Measurements from ENCODE around the gene FOXL2.
A peak's percentile ranks its signal among the peaks of the same experiment; 100 is the strongest.
"Not testable (repeated sequence)": the region's sequence is repeated elsewhere in the genome, so short reads cannot be mapped to it uniquely, and the experiment has no call there.

The FOXL2 gene

DNA sequence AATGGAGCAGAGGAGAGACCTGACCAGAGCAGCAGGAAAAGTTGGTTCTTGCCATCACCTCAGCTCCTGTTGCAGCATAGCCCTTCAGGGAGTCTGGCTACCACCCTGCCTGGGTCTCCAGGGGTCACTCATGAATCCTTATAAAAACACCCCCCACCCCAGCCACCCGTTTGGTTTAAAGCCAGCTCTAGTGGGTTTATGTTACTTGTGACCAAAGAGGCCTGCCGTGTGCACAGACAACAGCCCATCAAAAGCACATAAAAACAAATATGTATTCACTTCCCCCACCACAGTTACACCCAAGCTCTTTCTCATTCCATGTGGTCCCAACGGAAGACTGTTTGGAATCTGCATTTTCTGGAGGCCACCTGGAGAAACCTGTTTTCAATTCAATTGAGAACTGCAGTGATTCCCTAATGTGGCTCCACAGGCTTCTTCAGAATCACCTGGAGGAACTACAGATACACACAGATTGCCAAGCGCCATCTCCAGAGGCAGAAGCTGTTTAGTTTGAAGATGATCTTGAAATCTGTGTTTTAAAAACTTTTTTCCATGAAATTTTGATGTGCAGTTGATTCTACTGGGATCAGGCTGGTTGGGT, 13.8 kb downstream of the FOXL2 start:
- no peak for DNase-seq (ENCODE audit: low read depth)

DNA sequence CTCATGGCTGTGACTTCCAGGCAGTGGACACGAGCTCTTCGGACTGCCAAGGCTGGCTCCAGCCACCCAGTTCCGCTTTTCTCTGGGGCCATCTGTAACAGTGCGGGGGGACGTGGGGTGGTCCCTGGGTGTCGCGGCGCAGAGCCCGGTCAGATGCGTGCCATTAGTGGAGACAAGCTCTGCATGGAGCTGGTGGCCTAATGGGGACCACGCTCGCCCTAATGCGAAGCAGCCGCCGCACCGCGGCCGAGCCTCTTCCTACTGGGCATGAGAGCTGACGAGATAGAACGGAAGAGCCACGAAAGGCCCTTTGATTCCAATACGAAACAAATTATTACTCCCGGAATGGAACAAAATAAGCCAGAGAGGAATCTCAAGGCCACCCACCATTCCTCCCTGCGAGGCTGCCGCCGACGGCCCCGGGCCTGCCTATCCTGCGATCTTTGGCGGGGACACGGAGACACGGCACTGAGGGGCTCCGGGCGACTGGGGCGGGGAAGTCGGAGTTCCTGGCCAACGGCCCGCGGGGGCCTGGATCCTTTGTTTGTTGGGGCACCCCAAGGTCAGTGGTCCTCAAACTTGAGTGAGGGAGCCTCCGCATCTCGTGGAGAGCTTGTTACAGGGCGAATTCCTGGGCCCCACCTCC, 18.1 kb downstream of the FOXL2 start:
- no peak for DNase-seq (ENCODE audit: low read depth)

DNA sequence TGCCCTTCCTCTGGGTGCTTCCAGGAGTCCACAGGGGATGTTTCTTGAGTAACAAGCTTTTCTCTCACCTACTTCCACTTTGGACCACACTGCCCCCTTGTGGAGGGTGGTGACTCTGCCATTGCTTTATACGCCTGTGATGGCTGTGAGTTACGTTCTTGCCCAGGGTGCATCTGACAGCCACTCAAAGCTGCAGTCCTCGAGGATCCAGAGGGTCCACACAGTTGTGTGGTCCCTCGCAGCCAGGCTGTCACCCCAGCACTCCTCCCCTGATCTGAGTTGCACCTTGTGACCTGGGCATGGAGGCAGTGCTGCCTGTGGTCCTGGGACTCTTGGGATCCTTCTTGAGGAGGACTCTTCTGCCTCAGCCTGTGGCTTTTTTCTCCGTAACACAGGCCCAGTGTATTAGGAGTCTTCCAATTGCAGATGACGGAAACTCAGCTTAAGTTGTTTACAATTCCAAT, 23.4 kb downstream of the FOXL2 start:
- no peak for DNase-seq (ENCODE audit: low read depth)

DNA sequence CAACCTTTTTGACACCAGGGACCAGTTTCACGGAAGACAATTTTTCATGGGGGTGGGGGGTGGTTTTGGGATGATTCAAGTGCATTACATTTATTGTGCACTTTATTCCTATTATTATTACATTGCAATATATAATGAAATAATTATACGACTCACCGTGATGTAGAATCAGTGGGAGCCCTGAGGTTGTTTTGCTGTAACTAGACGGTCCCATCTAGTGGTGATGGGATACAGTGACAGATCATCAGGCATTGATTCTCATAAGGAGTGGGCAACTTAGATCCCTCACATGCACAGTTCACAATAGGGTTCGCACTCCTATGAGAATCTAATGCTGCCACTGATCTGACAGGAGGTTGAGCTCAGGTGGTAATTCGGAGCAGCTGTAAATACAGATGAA, 24.5 kb downstream of the FOXL2 start:
- not testable (repeated sequence) for DNase-seq (ENCODE audit: low read depth)

DNA sequence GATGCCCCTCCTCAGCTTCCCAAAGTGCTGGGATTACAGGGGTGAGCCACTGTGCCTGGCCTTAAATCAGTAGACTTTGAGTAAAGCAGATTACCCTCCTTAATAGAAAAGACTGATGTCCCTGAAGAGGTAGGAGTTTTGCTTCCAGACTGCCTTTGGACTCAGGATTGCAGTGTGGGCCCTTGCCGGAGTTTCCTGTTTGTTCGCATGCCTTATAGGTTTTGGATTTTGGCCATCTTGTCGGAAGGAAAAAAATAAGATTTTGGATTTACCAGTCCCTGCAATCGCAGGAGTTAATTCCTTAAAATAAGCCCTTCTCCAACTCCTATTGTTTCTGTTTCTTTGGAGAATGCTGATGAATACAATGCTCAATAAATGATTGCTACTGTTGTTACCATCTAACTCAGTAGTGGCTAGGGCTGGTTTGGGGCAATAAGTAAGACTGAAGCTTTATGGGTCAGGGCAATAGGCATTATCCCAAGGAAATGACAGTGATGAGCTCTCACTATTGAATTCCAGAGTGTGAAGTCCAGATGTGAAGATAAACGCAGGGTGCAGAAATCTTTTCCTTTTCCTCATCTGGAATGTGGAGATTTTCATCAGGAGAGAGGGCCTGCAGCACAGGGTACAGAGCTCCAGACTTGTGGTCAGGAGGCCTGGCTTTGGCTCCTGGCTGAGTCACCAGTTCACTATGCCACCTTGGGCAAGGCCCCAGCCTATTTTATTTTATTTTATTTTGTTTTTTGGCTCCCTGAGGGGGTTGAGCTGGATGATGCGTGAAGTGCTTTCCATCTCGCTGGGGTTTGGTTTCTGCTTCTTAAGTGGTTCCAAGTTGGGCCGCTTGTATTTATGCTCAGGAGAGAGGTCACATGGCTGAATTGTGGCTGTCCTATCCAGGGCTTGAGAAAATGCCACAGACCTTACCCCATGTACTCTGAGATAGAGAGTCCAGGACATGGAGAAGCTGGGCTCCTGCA, 25.3 kb downstream of the FOXL2 start:
- DNase-seq (ENCODE audit: low read depth) = no peak

DNA sequence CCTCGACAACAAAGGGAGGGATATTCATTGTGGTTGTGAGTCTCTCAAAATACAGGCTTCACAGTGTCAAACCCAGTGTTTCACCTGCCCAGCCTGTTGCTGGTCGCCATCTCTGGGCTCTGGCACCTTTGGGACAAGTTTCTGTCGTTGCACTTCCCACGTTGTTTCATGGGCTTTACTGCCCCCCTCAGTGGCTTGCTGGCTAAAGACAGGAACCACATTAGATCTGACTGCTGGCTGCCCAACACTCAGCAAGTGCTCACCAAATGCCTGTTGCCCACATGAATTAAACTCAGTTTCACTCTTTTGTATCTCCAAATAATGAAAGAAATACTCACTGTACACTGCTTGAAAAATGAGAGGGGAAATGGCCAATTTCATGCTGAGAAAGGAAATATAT, 27.6 kb downstream of the FOXL2 start:
- no peak for DNase-seq (ENCODE audit: low read depth)

DNA sequence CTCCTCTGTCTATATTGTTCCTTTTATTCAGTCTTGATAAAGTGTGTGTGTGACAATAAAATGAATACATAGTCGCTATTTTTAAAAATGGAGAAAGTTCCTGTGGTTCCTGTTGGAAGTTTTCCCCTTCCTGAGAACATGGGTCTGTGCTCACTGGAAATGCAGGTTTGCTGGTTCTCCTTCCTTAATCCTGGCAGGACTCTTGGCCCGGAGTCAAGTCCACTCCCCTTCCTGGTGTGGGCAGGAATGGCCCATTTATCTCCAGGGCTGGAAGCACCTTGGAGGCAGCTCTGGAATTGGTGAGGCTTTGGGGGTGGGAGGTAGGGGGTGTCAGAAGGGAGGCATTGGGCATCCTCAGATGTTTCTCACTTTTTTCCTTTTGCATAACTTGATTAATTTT, 30.1 kb downstream of the FOXL2 start:
- no peak for DNase-seq (ENCODE audit: low read depth)

DNA sequence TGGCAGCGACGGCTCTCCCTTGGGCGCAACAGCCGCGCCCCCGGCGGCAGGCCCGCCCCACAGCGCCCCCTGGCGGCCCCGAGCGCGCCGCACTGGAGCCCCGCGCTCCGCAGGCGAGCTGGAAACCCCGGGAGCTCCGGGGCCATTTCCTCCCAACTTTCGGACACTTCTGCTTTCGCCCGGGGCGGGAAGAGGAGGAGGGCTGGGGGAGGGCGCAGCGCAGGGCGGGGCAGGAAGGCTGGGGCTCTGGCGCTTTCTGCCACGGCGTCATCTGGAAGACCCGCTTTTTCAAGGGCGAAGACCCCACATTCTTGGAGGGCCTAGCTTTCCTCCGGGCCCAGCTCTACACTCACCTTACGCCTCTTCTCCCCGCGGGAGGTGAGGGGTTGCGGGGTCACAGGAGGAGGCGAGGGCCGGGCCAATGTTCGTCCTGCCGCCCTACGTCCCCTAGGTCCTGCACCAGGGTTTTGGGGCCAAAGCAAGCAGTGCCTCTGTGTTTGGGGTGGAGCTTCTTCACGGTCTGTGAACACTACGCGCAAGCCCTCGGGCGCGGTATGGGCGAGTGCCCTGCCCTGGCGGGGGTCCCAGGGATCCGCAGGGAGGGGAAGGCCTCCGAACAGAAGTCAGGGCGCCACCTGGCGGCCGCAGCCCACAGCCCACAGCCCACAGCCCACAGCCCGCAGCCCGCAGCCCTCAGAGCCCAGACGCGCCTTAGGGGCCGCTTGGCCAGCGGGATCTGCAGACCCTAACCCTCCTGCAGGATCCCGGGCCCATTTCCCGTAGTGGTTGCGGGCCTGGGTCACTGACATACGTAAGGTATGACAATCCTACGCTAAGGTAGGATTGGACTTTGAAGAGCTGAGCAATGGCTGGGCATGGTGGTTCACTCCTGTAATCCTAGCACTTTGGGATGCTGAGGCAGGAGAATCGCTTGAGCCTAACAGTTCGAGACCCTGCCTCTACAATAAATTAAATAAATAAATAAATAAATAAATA, 31.1 kb downstream of the FOXL2 start:
- DNase-seq (ENCODE audit: low read depth) = peak; percentile 87

DNA sequence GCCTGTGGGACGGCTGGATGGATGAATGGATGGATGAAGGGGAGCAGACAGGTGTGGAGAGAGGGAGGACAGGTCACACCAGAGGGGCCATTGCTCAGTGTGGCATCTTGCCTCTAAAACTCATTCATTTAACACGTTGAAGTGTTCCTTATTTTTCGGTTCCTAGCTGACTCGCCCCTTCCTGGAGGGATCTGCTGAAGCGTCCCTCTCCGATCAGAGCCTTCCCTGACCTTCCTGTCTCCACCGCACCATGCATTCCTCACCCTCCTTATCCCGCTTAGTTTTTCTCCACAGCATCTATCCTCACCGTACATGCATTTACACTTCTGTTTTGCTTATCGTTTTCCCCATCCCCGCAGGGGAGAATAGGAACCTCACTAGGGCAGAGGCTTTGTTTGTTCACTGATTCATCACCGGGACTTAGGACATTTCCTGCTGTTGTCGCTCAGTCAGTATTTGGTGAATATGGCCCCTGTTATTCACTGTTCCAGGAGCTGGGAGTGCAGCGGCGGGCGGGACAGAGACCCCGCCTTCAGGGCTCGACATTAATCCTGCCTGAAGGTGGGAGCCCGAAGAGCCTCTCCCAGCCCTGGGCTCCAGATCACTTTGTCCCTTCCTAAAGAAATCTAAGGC, 32.0 kb downstream of the FOXL2 start:
- DNase-seq (ENCODE audit: low read depth) = peak; percentile 85

DNA sequence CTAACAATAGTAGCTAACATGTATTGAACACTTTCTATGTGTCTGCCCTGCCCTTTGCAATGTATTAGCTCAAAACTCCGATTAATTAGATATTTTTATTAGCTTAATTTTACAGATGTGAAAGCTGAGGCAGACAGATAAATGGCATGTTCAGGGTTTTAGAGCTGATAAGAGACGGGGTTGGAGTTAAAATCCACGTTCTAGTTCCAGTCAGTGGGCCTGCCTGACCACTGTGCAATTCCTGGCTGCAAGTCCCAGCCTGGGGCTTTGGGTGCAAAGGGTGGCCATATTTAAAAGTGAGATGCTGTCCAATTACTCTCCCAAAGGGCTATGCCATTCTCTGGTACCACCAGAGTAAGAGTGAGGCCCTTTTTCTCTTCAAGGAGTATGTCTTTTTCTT, 33.2 kb downstream of the FOXL2 start:
- DNase-seq (ENCODE audit: low read depth) = no peak

DNA sequence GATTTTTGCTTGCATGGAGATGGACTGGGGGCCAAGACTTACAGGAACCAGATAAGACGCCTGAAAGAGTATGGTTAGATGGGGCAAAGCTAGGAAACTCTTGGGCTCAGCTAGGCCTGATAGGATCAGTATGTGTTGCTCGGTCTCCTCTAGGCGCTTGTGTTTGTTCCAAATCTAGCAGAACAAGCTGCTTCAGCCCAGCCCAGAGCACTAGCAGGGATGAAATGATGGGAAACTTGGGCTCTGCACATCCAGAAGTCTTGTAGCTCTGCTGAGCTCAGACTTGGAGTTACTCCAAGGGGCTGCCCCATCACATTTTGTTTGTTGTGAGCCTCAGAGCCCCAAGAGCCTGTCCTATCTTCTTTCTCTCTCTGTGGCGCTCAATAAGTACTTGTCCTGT, 34.7 kb downstream of the FOXL2 start:
- peak; percentile 42 for DNase-seq (ENCODE audit: low read depth)

DNA sequence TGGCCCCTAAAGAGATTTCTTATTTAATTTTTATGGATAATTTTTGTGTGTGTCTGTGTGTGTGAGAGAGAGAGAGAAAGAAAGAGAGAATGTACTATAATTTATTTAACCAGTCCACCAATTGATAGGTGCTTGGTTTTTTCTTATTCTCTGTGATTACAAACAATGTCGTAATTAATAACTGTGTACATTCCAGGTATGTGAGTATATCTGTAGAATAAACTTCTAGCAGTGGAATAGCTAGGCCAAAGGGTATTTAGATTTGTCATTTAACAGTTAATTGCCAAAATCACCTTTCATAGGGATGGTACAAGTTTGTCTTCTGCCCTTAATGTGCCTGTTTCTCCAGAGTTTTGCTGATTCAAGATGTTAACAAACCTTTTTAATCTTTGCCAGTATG, 35.3 kb downstream of the FOXL2 start:
- DNase-seq (ENCODE audit: low read depth) = no peak

DNA sequence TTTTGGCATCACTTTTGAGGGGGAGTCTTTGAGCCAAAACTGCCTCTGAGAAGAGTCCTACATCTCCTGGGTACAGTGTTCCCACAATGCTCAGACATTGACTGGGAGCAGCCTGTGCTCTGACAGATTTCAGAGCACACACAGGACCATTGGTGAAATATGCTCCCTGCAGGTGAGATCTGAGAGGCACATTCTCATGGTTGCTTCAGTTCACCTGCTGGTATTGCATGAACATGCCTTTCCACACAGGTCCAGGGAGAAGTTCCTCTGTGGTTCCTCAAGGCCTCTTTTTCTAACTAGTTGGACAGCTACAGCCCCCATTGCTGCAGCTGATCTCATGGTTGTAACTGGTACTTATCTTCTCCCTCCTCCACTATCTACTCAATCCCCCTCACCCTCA, 37.0 kb downstream of the FOXL2 start:
- DNase-seq (ENCODE audit: low read depth) = no peak

DNA sequence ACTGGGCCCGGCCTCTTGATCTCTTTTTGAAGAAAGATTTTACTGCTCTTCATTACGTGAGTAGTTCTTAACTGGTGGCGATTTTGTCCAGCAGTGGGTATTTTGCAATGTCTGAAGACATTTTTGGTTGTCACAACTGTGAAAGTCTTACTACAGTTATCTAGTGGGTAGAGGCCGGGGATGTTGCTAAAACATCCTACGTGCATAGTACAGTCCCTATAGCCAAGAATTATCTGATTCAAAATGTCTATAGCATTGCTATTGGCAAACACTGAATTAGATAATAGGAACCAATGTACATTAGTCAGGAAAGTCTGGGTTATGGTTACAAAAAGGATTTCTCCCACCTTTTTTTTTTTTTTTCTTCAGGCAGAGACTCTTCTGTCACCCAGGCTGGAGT, 38.1 kb downstream of the FOXL2 start:
- DNase-seq (ENCODE audit: low read depth) = no peak

DNA sequence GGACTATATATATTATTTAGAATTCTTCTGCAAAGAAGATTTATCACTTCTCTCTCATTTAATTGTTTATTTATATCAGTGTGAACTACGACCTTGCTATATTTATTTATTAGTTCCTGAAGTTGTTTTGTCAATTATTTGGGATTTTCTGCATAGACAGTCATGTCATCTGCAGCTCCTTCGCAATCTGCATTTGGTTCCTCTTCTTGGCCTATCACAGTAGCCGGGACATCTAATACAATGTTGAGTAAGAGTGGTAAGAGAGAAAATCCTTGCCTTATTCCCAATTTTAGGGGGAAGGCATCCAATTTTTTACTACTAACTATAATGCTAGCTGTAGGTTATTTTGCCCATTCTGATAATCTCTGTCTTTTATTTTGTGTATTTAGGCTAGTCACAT, 39.4 kb downstream of the FOXL2 start:
- no peak for DNase-seq (ENCODE audit: low read depth)

DNA sequence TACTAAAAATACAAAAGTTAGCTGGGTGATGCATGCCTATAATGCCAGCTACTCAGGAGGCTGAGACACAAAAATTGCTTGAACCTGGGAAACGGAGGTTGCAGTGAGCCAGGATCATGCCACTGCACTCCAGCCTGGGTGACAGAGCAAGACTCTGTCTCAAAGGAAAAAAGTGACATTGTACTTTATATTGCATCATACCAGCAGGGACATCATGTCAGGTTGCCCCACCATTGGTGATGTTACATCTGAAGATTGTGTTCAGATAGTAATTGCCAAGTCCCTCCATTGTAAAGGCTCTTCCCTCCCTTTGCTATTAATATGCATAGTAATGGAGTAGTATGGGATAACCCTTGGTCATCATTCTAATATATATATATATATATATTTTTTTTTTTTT, 44.8 kb downstream of the FOXL2 start:
- no peak for DNase-seq (ENCODE audit: low read depth)

DNA sequence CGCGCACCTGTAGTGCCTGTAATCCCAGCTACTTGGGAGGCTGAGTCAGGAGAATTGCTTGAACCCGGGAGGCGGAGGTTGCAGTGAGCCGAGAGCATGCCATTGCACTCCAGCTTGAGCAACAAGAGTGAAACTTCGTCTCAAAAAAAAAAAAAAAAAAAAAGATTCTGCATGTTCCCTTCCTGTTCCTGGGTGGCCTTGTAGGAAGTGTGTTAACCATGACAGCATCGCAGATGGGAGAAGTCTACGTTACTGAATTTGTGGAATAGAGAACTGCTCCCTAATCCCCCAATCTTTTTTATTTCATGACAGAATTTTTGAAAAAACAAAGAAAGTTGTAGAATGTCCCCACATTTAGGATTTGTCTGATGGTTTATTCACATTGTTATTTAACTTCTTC, 45.4 kb downstream of the FOXL2 start:
- no peak for DNase-seq (ENCODE audit: low read depth)

DNA sequence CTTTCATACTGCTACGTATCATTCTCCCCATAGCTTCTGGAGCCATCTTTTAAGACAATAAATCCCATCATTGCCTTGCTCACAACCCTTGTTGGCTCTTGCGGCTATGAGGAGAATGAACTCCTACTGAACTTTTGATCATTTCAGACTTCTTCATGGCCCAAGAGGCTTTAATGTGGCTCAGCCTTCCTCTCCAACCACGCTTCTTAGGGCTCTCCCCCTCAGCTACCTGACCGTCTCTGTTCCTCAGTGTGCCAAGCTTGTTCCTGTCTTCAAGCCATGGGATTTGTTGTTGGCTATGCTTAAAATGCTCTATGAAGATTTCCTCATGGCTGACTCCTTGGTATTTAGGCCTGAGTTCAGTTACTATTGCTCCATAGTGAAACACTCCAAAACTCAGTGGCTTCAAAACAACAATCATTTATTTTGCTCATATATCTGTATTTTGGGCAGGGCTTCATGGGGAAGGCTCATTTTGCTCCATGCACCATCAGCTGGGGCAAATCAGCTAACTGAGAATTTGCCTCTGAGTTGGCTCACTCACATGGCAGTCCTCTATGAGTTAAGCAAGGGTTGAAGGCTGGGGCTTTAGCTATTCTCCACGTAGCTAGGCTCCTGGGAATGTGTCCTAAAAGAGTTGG, 47.5 kb downstream of the FOXL2 start:
- DNase-seq (ENCODE audit: low read depth) = no peak

DNA sequence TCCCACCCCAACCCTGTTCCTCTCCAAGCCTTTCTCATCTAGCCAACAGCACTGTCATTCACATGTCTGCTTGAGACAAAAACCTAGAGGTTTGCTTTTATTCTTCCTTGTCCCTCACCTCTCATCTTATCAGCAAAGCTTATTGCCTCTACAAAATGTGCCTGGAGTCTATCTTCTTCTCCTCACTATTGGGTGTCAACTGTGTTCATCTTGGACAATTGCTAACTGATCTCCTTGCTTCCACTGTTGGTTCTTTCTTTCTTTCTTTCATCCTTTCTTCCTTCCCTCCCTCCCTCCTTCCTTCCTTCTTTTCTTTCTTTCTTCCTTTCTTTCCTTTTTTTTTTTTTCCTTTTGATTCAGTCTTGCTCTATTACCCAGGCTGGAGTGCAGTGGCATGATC, 48.2 kb downstream of the FOXL2 start:
- no peak for DNase-seq (ENCODE audit: low read depth)

DNA sequence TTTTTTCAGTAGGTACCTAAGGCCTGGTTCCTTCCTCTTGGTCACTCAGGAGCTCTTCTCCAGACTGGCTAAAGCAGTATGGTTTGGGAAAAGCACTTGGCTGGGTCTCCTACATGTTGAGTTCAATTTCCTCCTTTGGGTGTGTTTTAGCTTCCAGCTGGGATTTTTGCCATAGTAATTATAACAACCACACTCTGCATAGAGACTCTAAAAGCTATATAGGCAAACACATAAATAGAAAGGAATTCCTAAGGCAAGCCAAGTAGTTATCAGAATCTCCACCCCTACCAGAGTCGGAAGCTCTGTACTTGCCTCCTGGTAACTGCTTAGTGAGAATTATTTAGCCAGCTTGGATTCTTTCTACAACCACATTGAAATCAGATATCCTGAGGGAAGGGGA, 48.6 kb downstream of the FOXL2 start:
- no peak for DNase-seq (ENCODE audit: low read depth)

Data from CMK (cell line).